Activated naive CD4-positive, alpha-beta T cell treated with Interleukin-2 at 50 U/mL for 16 hours (primary cell): ENCODE data around the gene SMO.
"Not testable (repeated sequence)": the region's sequence is repeated elsewhere in the genome, so short reads cannot be mapped to it uniquely, and the experiment has no call there.

Source experiments
- DNase-seq: peaks from one replicate; pipeline ENCODE4 v3.0.0-alpha.2; 2020

The SMO gene

GRCh38 chr7:129240119-129240820 is 51.8 kb downstream of the SMO start:
- DNase-seq, result no peak

GRCh38 chr7:129244220-129244619 is 55.8 kb downstream of the SMO start:
- no peak for DNase-seq

GRCh38 chr7:129245533-129245932 is 57.1 kb downstream of the SMO start:
- no peak for DNase-seq

- DNase-seq, result no peak
Measured at GRCh38 chr7:129247087-129247486, 58.7 kb downstream of the SMO start.

GRCh38 chr7:129252128-129252527 is 63.7 kb downstream of the SMO start:
- no peak for DNase-seq

GRCh38 chr7:129252603-129253002 is 64.2 kb downstream of the SMO start:
- DNase-seq, result not testable (repeated sequence)

- no peak for DNase-seq
Measured at GRCh38 chr7:129255800-129256199, 67.4 kb downstream of the SMO start.

- no peak for DNase-seq
Measured at GRCh38 chr7:129256221-129256620, 67.8 kb downstream of the SMO start.

GRCh38 chr7:129257168-129257567 is 68.7 kb downstream of the SMO start:
- no peak for DNase-seq

GRCh38 chr7:129258649-129259389 is 70.4 kb downstream of the SMO start:
- DNase-seq, result no peak

GRCh38 chr7:129262324-129262723 is 73.9 kb downstream of the SMO start:
- DNase-seq, result no peak
